OCI-LY7 (cell line): ENCODE data around the gene SGSM2. TPM values are rescaled to one million over a fixed set of nuclear protein-coding genes. Genes with fewer than 3 reads are reported as not detected.
A peak's percentile ranks its signal among the peaks of the same experiment; 100 is the strongest.

ENCODE experiments used
- BruUV-seq: library from RNA; stranded (reverse); fragments of 400-500 nt; replicated peaks from 2 replicates; lab custom pipeline; 2021; lab: Mats Ljungman, UMichigan
- CTCF ChIA-PET: fragments of 300-600 bp; sonication (Branson Sonifier 250); formaldehyde crosslinking; loops from one replicate; lab custom pipeline; 2022; ENCODE audit warnings: antibody characterized with exemption; ENCODE audit not compliant: unreplicated experiment; lab: Charles Lee
- POLR2A ChIA-PET: fragments of 300-600 bp; sonication (Branson Sonifier 250); formaldehyde crosslinking; loops from one replicate; lab custom pipeline; 2022; ENCODE audit warnings: antibody characterized with exemption; lab: Charles Lee
- DNase-seq: peaks from one replicate; pipeline ENCODE4 v3.0.0-alpha.2; 2015; ENCODE audit warnings: low spot score
- H2AFZ ChIP-seq: fragments of 200-600 bp; sonication (generic), shearing (Covaris generic); 2 replicates; pipeline ENCODE4 v1.6.1; 2014; ENCODE audit warnings: mild to moderate bottlenecking, antibody characterized with exemption, low read length, moderate library complexity
- H3K27ac ChIP-seq: fragments of 200-600 bp; sonication (generic); 2 replicates; pipeline ENCODE4 v1.5.1; 2014; ENCODE audit warnings: mixed run types, low read depth, mild to moderate bottlenecking, moderate library complexity, low read length, inconsistent platforms; ENCODE audit not compliant: poor library complexity, severe bottlenecking
- H3K36me3 ChIP-seq: fragments of 200-600 bp; sonication (generic); 2 replicates; pipeline ENCODE4 v1.6.1; 2014; ENCODE audit warnings: mild to moderate bottlenecking, antibody characterized with exemption, low read length, moderate library complexity, mixed read lengths; ENCODE audit not compliant: insufficient read depth
- H3K4me1 ChIP-seq: fragments of 200-600 bp; sonication (generic); 2 replicates; pipeline ENCODE4 v1.5.1; 2014; ENCODE audit warnings: mild to moderate bottlenecking, low read length; ENCODE audit not compliant: insufficient read depth, poor library complexity, severe bottlenecking
- H3K4me2 ChIP-seq: fragments of 200-600 bp; sonication (generic); 2 replicates; pipeline ENCODE4 v1.6.1; 2014; ENCODE audit warnings: mild to moderate bottlenecking, low read length
- H3K4me3 ChIP-seq: fragments of 200-600 bp; sonication (generic); 2 replicates; pipeline ENCODE4 v1.5.1; 2014; ENCODE audit warnings: mild to moderate bottlenecking, low read depth, low read length; ENCODE audit not compliant: poor library complexity, severe bottlenecking
- H3K79me2 ChIP-seq: fragments of 200-600 bp; sonication (generic); 2 replicates; pipeline ENCODE4 v1.6.1; 2016; ENCODE audit warnings: low read depth, mild to moderate bottlenecking, low read length, moderate library complexity, mixed read lengths; ENCODE audit not compliant: insufficient read depth
- H3K9me2 ChIP-seq: fragments of 200-600 bp; sonication (generic); 2 replicates; pipeline ENCODE4 v1.6.1; 2016; ENCODE audit warnings: mild to moderate bottlenecking, low read length, mixed read lengths; ENCODE audit not compliant: insufficient read depth
- H3K9me3 ChIP-seq: fragments of 200-600 bp; sonication (generic); 2 replicates; pipeline ENCODE4 v1.6.1; 2014; ENCODE audit warnings: mild to moderate bottlenecking, mixed run types, low read length, mixed read lengths
- H4K20me1 ChIP-seq: fragments of 200-600 bp; sonication (generic); 2 replicates; pipeline ENCODE4 v1.6.1; 2014; ENCODE audit warnings: mild to moderate bottlenecking, antibody characterized with exemption, low read length, moderate library complexity, mixed read lengths; ENCODE audit not compliant: insufficient read depth
- EZH2phosphoT487 ChIP-seq: fragments of 200-600 bp; sonication (generic); IDR thresholded peaks from 2 replicates; pipeline ENCODE4 v1.6.1; 2018; ENCODE audit warnings: low read depth, borderline replicate concordance, mild to moderate bottlenecking, mixed run types, antibody characterized with exemption, low read length, moderate library complexity, mixed read lengths
- intact Hi-C: fragments of 100-400 bp; cut with micrococcal nuclease; formaldehyde crosslinking; loops from one replicate; pipeline ENCODE4 v1.10.0; 2022; ENCODE audit not compliant: unreplicated experiment
- total RNA-seq, 2 experiments: library from RNA; depleted of rRNA in 1 of 2; stranded (reverse); fragments of >200 nt in 1 of 2; shearing (Covaris generic) in 1 of 2; gene quantifications; 2 replicates each; pipeline ENCODE4 v1.2.3, GENCODE V29; 2014 to 2022
- TF ChIP-seq, protein P1 (sequence below): fragments of 200-600 bp; sonication (generic); conservative IDR thresholded peaks from 2 replicates; pipeline ENCODE4 v1.5.1; 2014; ENCODE audit warnings: mild to moderate bottlenecking, antibody characterized with exemption, low read length, moderate library complexity, mixed read lengths

SGSM2 gene
- total RNA-seq, 2 experiments from 2014 or later = 44.0 to 50.6 TPM

DNA sequence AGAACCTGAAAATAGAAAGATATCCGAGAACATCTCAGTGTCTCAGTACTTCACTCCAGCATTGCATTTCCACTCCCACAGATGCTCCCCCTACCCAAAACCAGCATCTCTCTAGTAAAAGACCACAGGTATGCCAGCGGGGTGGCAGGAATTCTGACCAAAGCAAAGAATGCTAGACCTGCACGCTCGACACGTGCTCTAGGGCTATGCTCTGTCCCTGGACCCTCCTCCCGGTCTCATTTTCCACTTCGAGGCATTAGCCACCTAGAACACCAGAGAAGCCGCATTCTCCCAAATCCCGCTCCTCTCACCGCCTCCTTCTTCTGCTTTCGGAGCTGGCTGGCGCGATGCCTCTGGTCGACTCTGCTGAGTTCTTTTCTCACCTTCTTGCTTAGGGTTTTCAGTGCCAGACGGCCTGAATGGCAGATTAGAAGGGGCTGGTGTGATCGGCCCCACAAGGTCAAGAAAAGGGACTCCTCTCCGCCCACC, 1.5 kb upstream of the SGSM2 start:
- Histone ChIP-seq H3K9me3 (no peaks in the 10 kb centered on the region), H3K4me3 (peak overlapping the region; percentile 95), H3K79me2 (peaks cover 43% of the 10 kb centered on the region), H4K20me1 (peaks cover 10% of the 10 kb centered on the region; the same call in 1 of the 2 replicates), H3K27ac (peak overlapping the region; percentile 78), H3K4me1 (peaks cover 32% of the 10 kb centered on the region), H3K9me2 (no peaks in the 10 kb centered on the region), H3K4me2 (peak overlapping the region; percentile 97), H3K36me3 (peaks cover 53% of the 10 kb centered on the region), H2AFZ (peak overlapping the region; percentile 68; the same call in 1 of the 2 replicates)
- no peak for TF ChIP-seq EZH2phosphoT487
- TF ChIP-seq, protein P1, sequence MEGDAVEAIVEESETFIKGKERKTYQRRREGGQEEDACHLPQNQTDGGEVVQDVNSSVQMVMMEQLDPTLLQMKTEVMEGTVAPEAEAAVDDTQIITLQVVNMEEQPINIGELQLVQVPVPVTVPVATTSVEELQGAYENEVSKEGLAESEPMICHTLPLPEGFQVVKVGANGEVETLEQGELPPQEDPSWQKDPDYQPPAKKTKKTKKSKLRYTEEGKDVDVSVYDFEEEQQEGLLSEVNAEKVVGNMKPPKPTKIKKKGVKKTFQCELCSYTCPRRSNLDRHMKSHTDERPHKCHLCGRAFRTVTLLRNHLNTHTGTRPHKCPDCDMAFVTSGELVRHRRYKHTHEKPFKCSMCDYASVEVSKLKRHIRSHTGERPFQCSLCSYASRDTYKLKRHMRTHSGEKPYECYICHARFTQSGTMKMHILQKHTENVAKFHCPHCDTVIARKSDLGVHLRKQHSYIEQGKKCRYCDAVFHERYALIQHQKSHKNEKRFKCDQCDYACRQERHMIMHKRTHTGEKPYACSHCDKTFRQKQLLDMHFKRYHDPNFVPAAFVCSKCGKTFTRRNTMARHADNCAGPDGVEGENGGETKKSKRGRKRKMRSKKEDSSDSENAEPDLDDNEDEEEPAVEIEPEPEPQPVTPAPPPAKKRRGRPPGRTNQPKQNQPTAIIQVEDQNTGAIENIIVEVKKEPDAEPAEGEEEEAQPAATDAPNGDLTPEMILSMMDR = no peak
- intact Hi-C loops = loop anchor here (2.0 to 5.0 kb wide), 2 partner anchors 65 to 283 kb away; partner anchors contain the start of gene MNT
- BruUV-seq = no TSS peak
- ChIA-PET POLR2A (interaction anchor here (0.5 to 2.6 kb wide), 7 partner anchors 12 to 619 kb away, joined by 3 to 7 read pairs (median 4); partner anchors contain the start of gene PAFAH1B1), CTCF (no interaction called here)
- DNase-seq = no peak

- ChIA-PET CTCF (interaction anchor here (0.6 to 1.1 kb wide), 2 partner anchors 46 to 1577 kb away, joined by 3 to 5 read pairs; no protein-coding TSS in a partner anchor), POLR2A (interaction anchor here (0.5 to 2.6 kb wide), 8 partner anchors 12 to 620 kb away, joined by 3 to 7 read pairs (median 4); partner anchors contain the start of gene PAFAH1B1)
- peaks cover 47% of the 10 kb centered on the region for H3K36me3 ChIP-seq
- peak within 1 kb of the TSS; percentile 78 for H3K27ac ChIP-seq
- intact Hi-C loops = loop anchor here (2.0 to 5.0 kb wide), 2 partner anchors 64 to 284 kb away; partner anchors contain the start of gene MNT
- no peaks in the 10 kb centered on the region for H3K9me2 ChIP-seq
- H2AFZ ChIP-seq = peak within 1 kb of the TSS; percentile 68
- no peaks in the 10 kb centered on the region for H3K9me3 ChIP-seq
- H3K4me2 ChIP-seq = peak within 1 kb of the TSS; percentile 97
- peaks cover 43% of the 10 kb centered on the region for H3K79me2 ChIP-seq
- peak within 1 kb of the TSS; percentile 95 for H3K4me3 ChIP-seq
- no peak for TF ChIP-seq EZH2phosphoT487
- TF ChIP-seq, protein P1 = peak; percentile 48; the same call in 1 of the 2 replicates
- DNase-seq = peak; percentile 93
- peaks cover 10% of the 10 kb centered on the region; the same call in 1 of the 2 replicates for H4K20me1 ChIP-seq
- BruUV-seq = no TSS peak
- H3K4me1 ChIP-seq = peaks cover 32% of the 10 kb centered on the region
Measured at GRCh38 chr17:2336215-2336851, 968 bp upstream of the SGSM2 start, which contains the start of gene TSR1. TSS of gene TSR1 (minus strand) at chr17:2336457. CDS start at chr17:2336427, 30 bp downstream.
